ENCODE results near the gene ERBB3. TPM values are rescaled to one million over a fixed set of nuclear protein-coding genes. Genes with fewer than 3 reads are reported as not detected.

Gene ERBB3
- total RNA-seq, 4 donors from 2014 or later = 61.9 to 532 (median 451) TPM

DNA sequence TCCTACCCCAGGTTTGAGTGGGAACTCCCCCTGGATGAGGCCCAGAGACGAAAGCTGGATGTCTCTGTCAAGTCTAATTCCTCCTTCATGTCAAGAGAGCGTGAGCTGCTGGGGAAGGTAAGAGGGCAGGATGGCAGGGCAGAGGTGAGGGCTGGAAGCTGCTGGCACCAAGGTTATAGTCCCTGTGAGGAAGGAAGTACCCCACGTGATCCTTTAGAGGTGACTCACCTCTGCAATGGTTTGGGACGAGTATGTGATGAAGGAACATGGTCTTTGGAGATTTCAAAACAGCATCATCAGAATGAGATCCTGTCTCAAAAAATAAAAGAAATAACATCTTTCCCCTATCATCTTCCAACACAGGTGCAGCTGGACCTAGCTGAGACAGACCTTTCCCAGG is 63.3 kb downstream of the ERBB3 start:
- peak overlapping the region in 3 of 4 donors; percentile 18 to 53 (median 32) for H3K27ac ChIP-seq
- no peak overlapping the region for H3K4me3 ChIP-seq
- TF ChIP-seq POLR2A (IDR thresholded peaks at IDR 0.05) = no peak
- no peaks in the 10 kb centered on the region for H3K9me3 ChIP-seq
- peaks cover 0 to 13% (median 0%) of the 10 kb centered on the region in 4 donors for H3K4me1 ChIP-seq
- no peak for DNase-seq
- H3K36me3 ChIP-seq = peaks cover 0 to 64% (median 0%) of the 10 kb centered on the region in 3 donors
- no peaks in the 10 kb centered on the region for H3K27me3 ChIP-seq

- Histone ChIP-seq H3K27ac (peak overlapping the region in 3 of 4 donors; percentile 2 to 53 (median 18)), H3K27me3 (no peaks in the 10 kb centered on the region), H3K9me3 (no peaks in the 10 kb centered on the region), H3K36me3 (peaks cover 0 to 57% (median 0%) of the 10 kb centered on the region in 3 donors), H3K4me1 (peaks cover 0 to 13% (median 0%) of the 10 kb centered on the region in 4 donors), H3K4me3 (no peak overlapping the region)
- TF ChIP-seq CTCF (IDR thresholded peaks at IDR 0.05) = no peak
- no peak for TF ChIP-seq POLR2A (IDR thresholded peaks at IDR 0.05)
- DNase-seq = no peak
These were observed 63.9 kb downstream of the ERBB3 start for GRCh38 chr12:56143870-56144269.

GRCh38 chr12:56145217-56145616 is 65.3 kb downstream of the ERBB3 start:
- Histone ChIP-seq H3K27me3 (no peaks in the 10 kb centered on the region), H3K4me1 (peaks cover 0 to 13% (median 0%) of the 10 kb centered on the region in 4 donors), H3K4me3 (no peak overlapping the region), H3K36me3 (peaks cover 0 to 44% (median 0%) of the 10 kb centered on the region in 3 donors), H3K9me3 (no peaks in the 10 kb centered on the region), H3K27ac (no peak overlapping the region)
- TF ChIP-seq POLR2A (IDR thresholded peaks at IDR 0.05) (no peak), CTCF (IDR thresholded peaks at IDR 0.05) (no peak)
- DNase-seq = no peak

DNA sequence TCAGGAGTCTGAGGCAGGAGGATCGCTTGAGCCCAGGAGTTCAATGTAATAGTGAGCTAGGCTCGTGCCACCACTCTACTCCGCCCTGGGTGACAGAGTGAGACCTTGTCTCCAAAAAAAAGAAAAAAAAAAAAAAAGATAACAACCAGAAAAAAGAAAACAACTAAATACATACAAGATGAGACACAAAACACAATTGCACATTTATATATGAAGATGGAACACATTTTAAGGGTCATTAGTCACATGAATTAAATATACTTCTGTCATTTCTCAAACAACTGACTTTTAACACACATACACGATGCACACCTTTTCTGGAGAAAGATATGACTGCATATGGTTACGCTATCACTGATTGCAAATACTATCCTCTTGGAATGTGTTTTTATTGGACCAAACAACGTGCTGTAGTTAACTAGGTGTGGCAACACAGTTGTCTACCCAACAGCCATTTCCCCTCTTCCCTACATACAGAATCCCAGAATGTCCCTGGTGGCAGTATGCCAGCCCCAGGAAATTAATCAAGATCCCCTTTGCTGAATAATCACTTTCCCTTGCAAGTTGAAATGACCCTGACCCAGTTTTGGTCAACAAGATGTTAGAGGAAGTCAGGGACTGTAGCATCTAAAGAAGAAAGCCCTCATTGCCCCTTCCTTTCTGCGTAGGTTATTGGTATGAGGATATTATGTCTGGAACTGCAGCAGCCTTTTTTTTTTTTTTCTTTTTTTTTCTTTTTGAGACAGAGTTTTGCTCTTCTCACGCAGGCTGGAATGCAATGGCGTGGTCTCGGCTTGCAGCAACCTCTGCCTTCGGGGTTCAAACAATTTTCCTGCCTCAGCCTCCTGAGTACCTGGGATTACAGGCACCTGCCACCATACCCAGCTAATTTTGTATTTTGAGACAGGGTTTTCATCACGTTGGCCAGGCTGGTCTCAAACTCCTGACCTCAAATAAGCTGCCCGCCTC is 66.8 kb downstream of the ERBB3 start:
- Histone ChIP-seq H3K4me1 (peaks cover 0 to 19% (median 0%) of the 10 kb centered on the region in 4 donors), H3K9me3 (no peaks in the 10 kb centered on the region)
- TF ChIP-seq POLR2A (IDR thresholded peaks at IDR 0.05) (no peak), CTCF (IDR thresholded peaks at IDR 0.05) (no peak)

DNA sequence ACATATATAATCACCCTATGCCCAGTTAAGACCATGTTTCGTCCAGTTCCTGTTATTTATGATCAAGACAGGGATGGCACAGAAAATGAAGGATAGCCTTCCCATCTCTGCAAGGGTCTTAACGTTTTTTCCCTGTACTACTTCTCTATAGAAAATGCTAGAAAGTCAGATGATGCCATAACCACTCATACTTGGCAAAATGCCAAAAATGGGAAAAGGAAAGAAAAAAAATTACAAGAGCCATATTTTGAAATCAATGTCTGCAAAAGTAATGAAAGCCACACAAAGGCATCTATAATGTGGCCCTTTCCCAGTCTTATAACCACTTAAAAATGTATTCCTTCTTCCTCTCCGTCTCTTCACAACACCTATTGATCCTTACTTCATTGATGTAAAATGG is 70.6 kb downstream of the ERBB3 start:
- no peak overlapping the region for H3K27ac ChIP-seq
- H3K4me3 ChIP-seq = no peak overlapping the region
- peaks cover 0 to 30% (median 6%) of the 10 kb centered on the region in 4 donors for H3K4me1 ChIP-seq
- DNase-seq = no peak
- H3K36me3 ChIP-seq = no peaks in the 10 kb centered on the region
- no peaks in the 10 kb centered on the region for H3K27me3 ChIP-seq
- no peaks in the 10 kb centered on the region for H3K9me3 ChIP-seq
- TF ChIP-seq CTCF (IDR thresholded peaks at IDR 0.05) (no peak), POLR2A (IDR thresholded peaks at IDR 0.05) (no peak)

More for the DNA sequence above, 66.8 kb downstream of the ERBB3 start:
- H3K27me3 ChIP-seq = no peaks in the 10 kb centered on the region
- peaks cover 0 to 33% (median 0%) of the 10 kb centered on the region in 3 donors for H3K36me3 ChIP-seq
- H3K4me3 ChIP-seq = no peak overlapping the region
- peak overlapping the region in 1 of 4 donors; percentile 10 for H3K27ac ChIP-seq
- DNase-seq = no peak

DNA sequence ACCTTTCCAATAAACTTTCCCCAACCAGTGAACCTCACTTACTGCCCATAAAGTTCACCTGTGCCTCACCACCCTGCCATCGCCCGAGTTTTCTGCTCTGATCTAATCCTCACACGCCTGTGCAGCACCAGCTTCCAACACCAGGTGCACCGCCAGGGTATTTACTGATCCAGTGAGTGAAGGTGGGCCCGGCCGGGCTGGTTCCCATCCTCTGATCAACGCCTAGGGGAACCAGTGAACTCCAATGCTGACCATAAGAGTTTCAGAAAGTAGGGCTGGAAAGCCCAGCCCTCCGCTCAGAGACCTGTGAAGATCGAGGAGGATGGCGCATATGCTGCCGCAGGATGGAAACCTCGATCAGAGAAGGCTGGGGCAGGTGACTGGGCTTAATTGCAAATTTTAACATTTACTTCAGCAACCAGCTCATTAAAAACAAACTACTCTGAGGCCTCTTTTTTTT is 71.7 kb downstream of the ERBB3 start:
- peak overlapping the region; percentile 43 to 82 (median 56) for H3K4me3 ChIP-seq
- no peaks in the 10 kb centered on the region for H3K36me3 ChIP-seq
- H3K9me3 ChIP-seq = no peaks in the 10 kb centered on the region
- peak; percentile 50 to 85 (median 71) for TF ChIP-seq CTCF (IDR thresholded peaks at IDR 0.05)
- peak; percentile 7 to 48 for TF ChIP-seq POLR2A (IDR thresholded peaks at IDR 0.05)
- peak overlapping the region; percentile 84 to 98 (median 90) for H3K27ac ChIP-seq
- peaks cover 0 to 27% (median 6%) of the 10 kb centered on the region in 4 donors for H3K4me1 ChIP-seq
- H3K27me3 ChIP-seq = no peaks in the 10 kb centered on the region
- DNase-seq = peak; percentile 80 to 84 (median 82)

Measured in Peyer's patch (tissue), 4 donors.